Heart right ventricle (tissue), 16 donors: ENCODE measurements around the gene ECE1. TPM values are rescaled to one million over a fixed set of nuclear protein-coding genes. Genes with fewer than 3 reads are reported as not detected.
A peak's percentile ranks its signal among the peaks of the same experiment; 100 is the strongest.

Experiments used
- ATAC-seq, 8 donors: fragments of 200-7000 bp; cut with Tn5 transposase; one replicate each; pipeline ENCODE4 v1.9.1; 2020; ENCODE audit warnings: mild to moderate bottlenecking in 8 of 8, moderate library complexity in 8 of 8, moderate number of reproducible peaks in 1 of 8
- DNase-seq, 2 donors: peaks; one replicate each; pipeline ENCODE4 v3.0.0-alpha.2; 2020
- H3K27ac ChIP-seq, 10 donors: fragments of 200-600 bp; sonication (generic) in 2 of 10; one replicate each; pipeline versions ENCODE4 v1.5.0 to v1.8.0; 2020 to 2022; ENCODE audit warnings: mild to moderate bottlenecking in 3 of 10
- H3K27me3 ChIP-seq, 7 donors: fragments of 200-600 bp; one replicate each; pipeline ENCODE4 v1.8.0; 2021 to 2022; ENCODE audit warnings: mild to moderate bottlenecking in 2 of 7
- H3K36me3 ChIP-seq, 9 donors: fragments of 200-600 bp; sonication (generic) in 1 of 9; one replicate each; pipeline versions ENCODE4 v1.5.0 to v1.8.0; 2020 to 2022; ENCODE audit warnings: mild to moderate bottlenecking in 2 of 9
- H3K4me1 ChIP-seq, 9 donors: fragments of 200-600 bp; sonication (generic) in 1 of 9; one replicate each; pipeline versions ENCODE4 v1.5.0 to v1.8.0; 2020 to 2022; ENCODE audit warnings: mild to moderate bottlenecking in 4 of 9
- H3K4me3 ChIP-seq, 10 donors: fragments of 200-600 bp; sonication (generic) in 2 of 10; one replicate each; pipeline versions ENCODE4 v1.5.0 to v1.8.0; 2020 to 2022; ENCODE audit warnings: mild to moderate bottlenecking in 7 of 10, moderate library complexity in 2 of 10
- H3K9me3 ChIP-seq, 11 donors: fragments of 200-600 bp in 10 of 11; sonication (generic) in 2 of 11; one replicate each; pipeline versions ENCODE4 v1.5.0 to v1.8.0; 2013 to 2022; ENCODE audit warnings: mild to moderate bottlenecking in 2 of 11, control low read depth in 1 of 11, moderate library complexity in 1 of 11
- WGBS, 2 donors: extraction: QIAGEN DNeasy Blood & Tissue Kit; methylation state at CpG; one replicate each; pipeline ENCODE4 v1.1.7; 2013; ENCODE audit warnings: inconsistent platforms in 1 of 2; 5-methylcytosine and 5-hydroxymethylcytosine counted together
- intact Hi-C, 10 donors: fragments of 100-400 bp; cut with DNase I; formaldehyde crosslinking; loops; one replicate each; pipeline versions ENCODE4 v1.11.1 to v1.14.2; 2022
- polyA plus RNA-seq, 2 donors: library from polyadenylated mRNA; stranded (reverse); fragments of 200-250 nt; gene quantifications; one replicate each; pipeline ENCODE4 v1.2.3, GENCODE V29; 2013
- total RNA-seq, 10 donors: library from RNA; stranded (reverse); fragmentation: NEBNext Ultra II Directional in 3 of 10; extraction: Animal tissue kit (Norgen Biotek cat#: 25700) in 3 of 10; gene quantifications; one replicate each; pipeline versions ENCODE4 v1.2.1 to v1.2.4, GENCODE V29; 2021 to 2023
- TF ChIP-seq, protein P1 (sequence below), 9 donors: fragments of 200-600 bp; sonication (generic) in 2 of 9; IDR thresholded peaks; one replicate each; pipeline versions ENCODE4 v1.5.0 to v1.8.0; 2021 to 2022; ENCODE audit warnings: antibody characterized with exemption in 9 of 9, mild to moderate bottlenecking in 5 of 9, moderate library complexity in 1 of 9
- donor health status: Arrhythmogenic right ventricular cardiomyopathy.
- donor health status: ischemic (EF 13 %, LVEDD 7.1; RV severe dilation, severe dysfunction).
- donor health status: healthy with polysubstance abuse.
- donor health status: DM: no; HTN: yes; CAD: no.
- donor health status: DM: no; HTN: no; CAD: no.
- donor health status: ischemic (EF 25% LVEDD 6.9; RV normal size, moderate dysfunction).
- donor health status: ischemic (EF 25% LVEDD 5.7; RV mildly dilated, moderate dysfunction).
- donor health status: healthy.
- donor health status: DM: yes; HTN: yes; CAD: no.
- donor health status: Ischemic cardiomyopathy.
- donor health status: ischemic (EF 35%, LVEDD 5.7; RV mildly dilated, moderate dysfunction).
- donor health status: nonischemic (EF 11% LVEDD 7.7; RV severe dilation, severe dysfunction).
- donor health status: DM: yes; HTN: yes; CAD: no.
- donor health status: PGD.
- donor health status: ischemic (EF 29% LVEDD 5.4; RV normal size, mild dysfunction).
- donor health status: nonischemic (EF 23%, LVEDD 6.1; RV moderate dilation, normal function).

Gene ECE1
- total and polyA plus RNA-seq, 12 donors = 30.6 to 81.8 (median 51.8) TPM

DNA sequence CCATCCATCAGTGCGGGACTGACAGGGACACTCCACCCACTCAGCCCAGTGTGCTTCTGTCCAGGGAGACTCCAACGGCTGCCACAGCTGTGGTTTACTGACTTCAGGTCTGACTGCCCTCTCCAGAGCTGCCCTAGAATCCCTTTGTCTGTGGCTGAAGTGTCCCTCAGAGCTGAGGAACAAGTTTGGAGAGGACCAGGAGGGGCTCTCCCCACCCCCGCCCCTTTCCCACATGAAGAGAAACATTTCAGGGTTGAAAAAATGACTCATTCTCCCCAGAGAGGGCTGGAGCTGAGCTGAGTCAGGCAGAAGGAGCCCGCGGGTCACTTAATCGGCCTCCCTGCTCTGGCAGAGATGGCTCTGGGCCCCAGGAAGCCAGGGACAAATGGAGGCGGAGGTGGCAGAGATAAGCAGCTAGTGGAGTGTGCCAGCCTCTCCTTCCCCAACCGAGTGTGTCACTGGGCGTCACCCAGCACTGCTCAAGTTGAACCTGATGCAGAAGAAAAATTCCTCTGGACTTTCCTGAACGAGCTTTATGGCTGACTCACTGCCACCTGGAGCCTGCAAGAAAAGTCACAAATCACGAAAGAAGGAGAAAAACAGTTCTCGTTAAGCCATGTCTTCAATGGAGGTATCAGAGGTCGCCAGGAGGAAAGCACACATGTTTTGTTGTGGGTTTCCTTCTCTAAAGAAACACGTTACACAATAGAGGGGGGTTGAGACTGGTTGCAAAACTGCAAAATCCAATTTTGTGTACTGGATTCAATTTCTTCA is 34.3 kb upstream of the ECE1 start:
- intact Hi-C loops = no loop called here
- Histone ChIP-seq H3K36me3 (no peaks in the 10 kb centered on the region), H3K4me3 (peak overlapping the region in 1 of 10 donors; percentile 0), H3K27me3 (no peaks in the 10 kb centered on the region), H3K9me3 (no peaks in the 10 kb centered on the region), H3K4me1 (peaks cover 57 to 87% (median 80%) of the 10 kb centered on the region in 9 donors), H3K27ac (peak overlapping the region; percentile 63 to 92 (median 86))
- TF ChIP-seq, protein P1, sequence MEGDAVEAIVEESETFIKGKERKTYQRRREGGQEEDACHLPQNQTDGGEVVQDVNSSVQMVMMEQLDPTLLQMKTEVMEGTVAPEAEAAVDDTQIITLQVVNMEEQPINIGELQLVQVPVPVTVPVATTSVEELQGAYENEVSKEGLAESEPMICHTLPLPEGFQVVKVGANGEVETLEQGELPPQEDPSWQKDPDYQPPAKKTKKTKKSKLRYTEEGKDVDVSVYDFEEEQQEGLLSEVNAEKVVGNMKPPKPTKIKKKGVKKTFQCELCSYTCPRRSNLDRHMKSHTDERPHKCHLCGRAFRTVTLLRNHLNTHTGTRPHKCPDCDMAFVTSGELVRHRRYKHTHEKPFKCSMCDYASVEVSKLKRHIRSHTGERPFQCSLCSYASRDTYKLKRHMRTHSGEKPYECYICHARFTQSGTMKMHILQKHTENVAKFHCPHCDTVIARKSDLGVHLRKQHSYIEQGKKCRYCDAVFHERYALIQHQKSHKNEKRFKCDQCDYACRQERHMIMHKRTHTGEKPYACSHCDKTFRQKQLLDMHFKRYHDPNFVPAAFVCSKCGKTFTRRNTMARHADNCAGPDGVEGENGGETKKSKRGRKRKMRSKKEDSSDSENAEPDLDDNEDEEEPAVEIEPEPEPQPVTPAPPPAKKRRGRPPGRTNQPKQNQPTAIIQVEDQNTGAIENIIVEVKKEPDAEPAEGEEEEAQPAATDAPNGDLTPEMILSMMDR (IDR thresholded peaks at IDR 0.05) = peak in 1 of 9 donors; percentile 12
- 26 to 27% methylated on average over 14 of the region's 14 CpGs for WGBS, 2 donors
- ATAC-seq (peak; percentile 65 to 85 (median 76)), DNase-seq (peak; percentile 77 to 80)

DNA sequence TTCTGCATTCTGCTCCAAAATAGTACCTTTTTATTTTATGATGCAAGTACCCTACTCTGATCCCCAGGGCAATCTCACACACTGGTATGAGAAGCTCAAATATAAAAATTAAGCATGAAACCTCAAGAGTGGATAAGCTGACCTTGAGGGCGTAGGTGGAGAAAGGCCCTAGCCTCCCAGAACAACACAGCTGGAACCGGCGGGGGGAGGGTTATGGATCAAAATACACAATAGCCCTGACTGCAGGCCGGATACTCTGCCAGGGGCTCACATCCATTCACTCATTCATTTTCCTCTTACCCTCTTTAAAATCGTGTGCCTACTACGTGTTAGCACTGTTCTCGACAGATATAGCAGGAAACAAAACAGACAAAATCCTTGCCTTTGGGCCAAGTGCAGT is 32.8 kb upstream of the ECE1 start:
- intact Hi-C loops = no loop called here
- H3K27ac ChIP-seq = peak overlapping the region in 9 of 10 donors; percentile 17 to 92 (median 87)
- TF ChIP-seq, protein P1 (IDR thresholded peaks at IDR 0.05) = no peak
- H3K4me3 ChIP-seq = no peak overlapping the region
- H3K36me3 ChIP-seq = no peaks in the 10 kb centered on the region
- no peaks in the 10 kb centered on the region for H3K9me3 ChIP-seq
- peaks cover 63 to 100% (median 91%) of the 10 kb centered on the region in 9 donors for H3K4me1 ChIP-seq
- 21 to 46% methylated on average over 7 of the region's 7 CpGs for WGBS, 2 donors
- ATAC-seq = peak in 1 of 8 donors; percentile 20
- no peaks in the 10 kb centered on the region for H3K27me3 ChIP-seq
- DNase-seq = peak in 1 of 2 donors; percentile 77

DNA sequence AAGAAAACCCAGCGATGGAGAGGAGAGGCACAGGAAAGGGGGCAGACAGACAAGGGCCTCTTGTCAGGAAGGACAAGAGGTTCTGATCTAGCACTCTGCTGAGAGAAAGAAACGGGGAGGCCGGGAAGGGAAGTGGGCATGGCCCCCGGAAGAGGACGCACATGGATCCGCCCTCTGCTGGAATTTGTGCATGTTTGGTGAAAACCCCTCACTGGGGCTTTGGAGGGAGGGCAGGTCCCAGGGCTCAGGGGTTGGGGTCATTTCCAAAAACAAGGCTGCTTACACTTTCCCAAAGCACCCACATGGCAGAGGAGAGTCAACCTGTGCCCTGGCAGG is 32.4 kb upstream of the ECE1 start:
- WGBS, 2 donors = 39 to 45% methylated on average over 6 of the region's 6 CpGs
- TF ChIP-seq, protein P1 (IDR thresholded peaks at IDR 0.05) = no peak
- Histone ChIP-seq H3K27me3 (no peaks in the 10 kb centered on the region), H3K4me3 (no peak overlapping the region), H3K4me1 (peaks cover 66 to 100% (median 95%) of the 10 kb centered on the region in 9 donors), H3K9me3 (no peaks in the 10 kb centered on the region), H3K36me3 (no peaks in the 10 kb centered on the region), H3K27ac (peak overlapping the region in 9 of 10 donors; percentile 17 to 92 (median 87))
- intact Hi-C loops = no loop called here
- ATAC-seq = no peak
- no peak for DNase-seq

DNA sequence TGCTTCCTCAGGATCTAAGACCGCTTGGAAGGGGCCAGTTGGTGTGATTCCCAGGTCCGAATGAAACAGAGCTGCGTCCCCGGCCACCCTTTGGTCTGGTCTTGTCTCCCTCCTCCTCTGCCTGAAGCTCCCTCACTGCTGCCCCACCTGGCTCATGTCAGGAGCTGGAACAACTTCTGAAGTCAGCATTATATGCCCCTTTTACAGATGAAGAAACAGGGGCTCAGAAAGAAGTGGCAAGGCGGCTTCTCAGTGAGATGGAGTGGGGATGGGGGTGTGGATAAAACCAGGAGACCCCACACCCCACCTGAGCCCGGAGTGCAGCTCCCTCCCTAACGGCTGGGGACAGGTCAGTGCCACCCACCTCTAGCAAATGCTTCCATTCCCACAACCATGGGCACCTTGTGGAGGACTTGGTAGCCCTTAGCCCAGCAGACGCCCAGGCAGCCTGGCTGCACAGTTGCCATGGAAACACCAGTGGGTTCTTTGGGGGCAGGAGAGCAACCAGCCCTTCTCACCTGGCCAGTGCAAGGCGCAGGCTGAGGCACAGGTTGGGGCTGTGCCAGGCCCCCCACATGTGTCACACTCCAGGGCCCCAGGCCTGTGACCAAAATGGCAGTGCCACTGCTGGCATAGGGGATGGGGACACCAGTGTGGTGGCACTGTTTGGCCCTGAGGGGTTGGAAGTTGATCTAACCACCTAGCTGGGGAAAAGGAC is 31.9 kb upstream of the ECE1 start:
- Histone ChIP-seq H3K27ac (peak overlapping the region in 9 of 10 donors; percentile 17 to 92 (median 87)), H3K9me3 (no peaks in the 10 kb centered on the region), H3K36me3 (no peaks in the 10 kb centered on the region), H3K4me3 (no peak overlapping the region), H3K4me1 (peaks cover 66 to 100% (median 96%) of the 10 kb centered on the region in 9 donors), H3K27me3 (no peaks in the 10 kb centered on the region)
- DNase-seq = no peak
- no peak for ATAC-seq
- TF ChIP-seq, protein P1 (IDR thresholded peaks at IDR 0.05) = no peak
- intact Hi-C loops = no loop called here
- 92 to 95% methylated on average over 9 of the region's 9 CpGs for WGBS, 2 donors
